ENCODE data around the gene OLFML2A. TPM values are rescaled to one million over a fixed set of nuclear protein-coding genes. Genes with fewer than 3 reads are reported as not detected.

Gene OLFML2A
- polyA plus RNA-seq, 3 donors: 0.03 to 0.25 TPM; not detected in 1

DNA sequence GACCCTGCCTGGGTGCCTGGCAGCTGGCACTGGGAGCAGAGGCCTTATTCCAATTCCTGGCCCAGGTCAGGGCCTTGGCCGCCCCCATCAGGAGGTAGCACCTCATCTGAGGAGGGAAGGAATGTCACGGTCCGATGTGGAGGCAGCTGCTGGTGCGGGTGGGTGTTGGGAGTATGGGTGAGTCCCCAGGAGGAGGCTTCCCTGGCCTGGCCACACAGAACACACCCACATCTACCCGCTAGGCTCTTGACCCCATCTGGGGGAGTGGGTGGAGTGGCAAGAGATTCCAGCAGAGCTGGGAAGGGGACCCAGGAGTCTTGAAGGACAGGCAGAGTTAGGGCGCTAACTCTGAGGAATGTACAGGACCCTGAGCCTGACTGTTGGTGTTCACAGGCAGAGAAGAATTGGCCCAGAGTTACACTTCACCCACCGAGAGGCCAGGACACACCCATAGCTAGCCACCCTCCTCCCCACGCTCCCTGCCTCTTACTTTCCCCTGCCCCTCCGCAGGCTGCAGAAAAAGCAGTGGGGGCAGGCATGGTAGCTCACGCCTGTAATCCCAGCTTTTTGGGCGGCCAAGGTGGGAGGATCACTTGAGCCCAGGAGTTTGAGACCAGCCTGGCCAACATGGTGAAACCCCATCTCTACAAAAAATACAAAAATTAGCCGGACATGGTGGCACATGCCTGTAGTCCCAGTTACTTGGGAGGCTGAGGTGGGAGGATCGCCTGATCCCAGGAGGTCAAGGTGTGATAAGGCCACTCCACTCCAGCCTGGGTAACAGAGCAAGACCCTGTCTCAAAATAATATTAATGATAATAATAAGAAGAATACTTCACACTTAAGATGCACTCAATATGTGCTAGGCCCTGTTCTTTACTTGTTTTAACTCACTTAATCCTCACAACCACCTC lies 6.0 kb downstream of the OLFML2A start:
- WGBS (ENCODE audit: insufficient coverage): 78% methylated on average over 5 of the region's 13 CpGs
- Histone ChIP-seq H3K27ac (ENCODE audit: low read depth in 1 of 2, low read length in 2 of 2) (no peak overlapping the region), H2AFZ (ENCODE audit: insufficient read depth, low read depth, low read length, poor library complexity, severe bottlenecking) (no peak overlapping the region), H3K9me3 (replicated peaks in 1 of 2; ENCODE audit: control insufficient read depth in 1 of 2, insufficient read depth in 1 of 2, low read length in 2 of 2) (no peaks in the 10 kb centered on the region), H3K9ac (ENCODE audit: insufficient read depth, low read length, poor library complexity, severe bottlenecking) (no peak overlapping the region), H3K79me2 (ENCODE audit: insufficient read depth, low read length) (no peaks in the 10 kb centered on the region), H3K4me2 (replicated peaks; ENCODE audit: extremely low read depth, low read length, poor library complexity, severe bottlenecking) (no peak overlapping the region), H3K4me1 (ENCODE audit: control insufficient read depth in 1 of 2, insufficient read depth in 2 of 2, low read length in 2 of 2) (peaks cover 24 to 35% of the 10 kb centered on the region in 2 donors), H3K27me3 (ENCODE audit: control insufficient read depth in 2 of 2, insufficient read depth in 2 of 2, low read length in 2 of 2) (no peaks in the 10 kb centered on the region), H3K4me3 (replicated peaks in 1 of 3; ENCODE audit: low read depth in 2 of 3, low read length in 3 of 3) (no peak overlapping the region), H3K36me3 (replicated peaks in 1 of 2; ENCODE audit: control insufficient read depth in 1 of 2, insufficient read depth in 2 of 2, low read length in 2 of 2) (no peaks in the 10 kb centered on the region), H4K20me1 (ENCODE audit: insufficient read depth, low read length) (no peaks in the 10 kb centered on the region)
- Mint-ChIP-seq H3K27me3 (ENCODE audit: low read depth in 3 of 3) (peaks cover 2 to 7% (median 5%) of the 10 kb centered on the region in 3 donors), H3K9me3 (peaks cover 0 to 3% (median 0%) of the 10 kb centered on the region in 7 donors), H3K36me3 (peaks cover 0 to 3% of the 10 kb centered on the region in 2 donors), H3K4me3 (no peak overlapping the region), H3K27ac (no peak overlapping the region), H3K4me1 (peaks cover 31% of the 10 kb centered on the region)
- intact Hi-C loops (cut with micrococcal nuclease): no loop called here
- TF ChIP-seq, protein P1, sequence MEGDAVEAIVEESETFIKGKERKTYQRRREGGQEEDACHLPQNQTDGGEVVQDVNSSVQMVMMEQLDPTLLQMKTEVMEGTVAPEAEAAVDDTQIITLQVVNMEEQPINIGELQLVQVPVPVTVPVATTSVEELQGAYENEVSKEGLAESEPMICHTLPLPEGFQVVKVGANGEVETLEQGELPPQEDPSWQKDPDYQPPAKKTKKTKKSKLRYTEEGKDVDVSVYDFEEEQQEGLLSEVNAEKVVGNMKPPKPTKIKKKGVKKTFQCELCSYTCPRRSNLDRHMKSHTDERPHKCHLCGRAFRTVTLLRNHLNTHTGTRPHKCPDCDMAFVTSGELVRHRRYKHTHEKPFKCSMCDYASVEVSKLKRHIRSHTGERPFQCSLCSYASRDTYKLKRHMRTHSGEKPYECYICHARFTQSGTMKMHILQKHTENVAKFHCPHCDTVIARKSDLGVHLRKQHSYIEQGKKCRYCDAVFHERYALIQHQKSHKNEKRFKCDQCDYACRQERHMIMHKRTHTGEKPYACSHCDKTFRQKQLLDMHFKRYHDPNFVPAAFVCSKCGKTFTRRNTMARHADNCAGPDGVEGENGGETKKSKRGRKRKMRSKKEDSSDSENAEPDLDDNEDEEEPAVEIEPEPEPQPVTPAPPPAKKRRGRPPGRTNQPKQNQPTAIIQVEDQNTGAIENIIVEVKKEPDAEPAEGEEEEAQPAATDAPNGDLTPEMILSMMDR (IDR thresholded peaks at IDR 0.05): no peak
- no peak for DNase-seq

DNA sequence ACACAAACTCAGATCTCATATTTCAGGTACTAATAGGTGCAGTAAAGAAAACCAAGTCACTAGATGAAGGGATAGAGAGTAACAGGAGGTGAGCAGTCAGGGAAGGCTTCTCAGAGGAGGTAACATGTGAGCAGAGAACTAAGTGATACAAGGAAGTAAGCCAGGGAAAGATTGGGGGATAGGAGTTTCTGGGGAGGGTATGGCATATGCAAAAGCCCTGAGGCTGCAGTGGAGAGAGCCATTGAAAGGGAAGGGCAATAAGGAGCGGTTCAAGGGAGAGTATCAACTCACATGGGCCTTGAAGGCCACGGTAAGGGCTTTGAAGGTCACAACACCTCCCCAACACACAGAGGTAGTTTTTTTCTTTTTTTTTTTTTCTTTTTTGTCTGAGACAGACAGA lies 6.9 kb downstream of the OLFML2A start:
- peaks cover 1 to 5% (median 4%) of the 10 kb centered on the region in 3 donors for H3K27me3 Mint-ChIP-seq (ENCODE audit: low read depth in 3 of 3)
- H3K36me3 ChIP-seq (replicated peaks in 1 of 2; ENCODE audit: control insufficient read depth in 1 of 2, insufficient read depth in 2 of 2, low read length in 2 of 2): no peaks in the 10 kb centered on the region
- H3K4me1 Mint-ChIP-seq: peaks cover 30% of the 10 kb centered on the region
- H3K9me3 ChIP-seq (replicated peaks in 1 of 2; ENCODE audit: control insufficient read depth in 1 of 2, insufficient read depth in 1 of 2, low read length in 2 of 2): no peaks in the 10 kb centered on the region
- no peaks in the 10 kb centered on the region for H3K27me3 ChIP-seq (ENCODE audit: control insufficient read depth in 2 of 2, insufficient read depth in 2 of 2, low read length in 2 of 2)
- no CpG with 5 or more reads among the region's 2 CpGs for WGBS (ENCODE audit: insufficient coverage)
- H3K4me1 ChIP-seq (ENCODE audit: control insufficient read depth in 1 of 2, insufficient read depth in 2 of 2, low read length in 2 of 2): peaks cover 24 to 35% of the 10 kb centered on the region in 2 donors
- H3K79me2 ChIP-seq (ENCODE audit: insufficient read depth, low read length): no peaks in the 10 kb centered on the region
- H3K4me3 Mint-ChIP-seq: peak overlapping the region in 1 of 2 donors; percentile 9
- H3K9ac ChIP-seq (ENCODE audit: insufficient read depth, low read length, poor library complexity, severe bottlenecking): no peak overlapping the region
- peaks cover 0 to 3% (median 0%) of the 10 kb centered on the region in 7 donors for H3K9me3 Mint-ChIP-seq
- H3K36me3 Mint-ChIP-seq: peaks cover 0 to 3% of the 10 kb centered on the region in 2 donors
- TF ChIP-seq, protein P1 (IDR thresholded peaks at IDR 0.05): no peak
- no peak overlapping the region for H3K4me3 ChIP-seq (replicated peaks in 1 of 3; ENCODE audit: low read depth in 2 of 3, low read length in 3 of 3)
- no peak overlapping the region for H3K27ac ChIP-seq (ENCODE audit: low read depth in 1 of 2, low read length in 2 of 2)
- intact Hi-C loops (cut with micrococcal nuclease): no loop called here
- no peaks in the 10 kb centered on the region for H4K20me1 ChIP-seq (ENCODE audit: insufficient read depth, low read length)
- no peak overlapping the region for H3K4me2 ChIP-seq (replicated peaks; ENCODE audit: extremely low read depth, low read length, poor library complexity, severe bottlenecking)
- peak overlapping the region in 3 of 7 donors; percentile 57 to 77 (median 70) for H3K27ac Mint-ChIP-seq
- DNase-seq: no peak
- peak overlapping the region; percentile 6 for H2AFZ ChIP-seq (ENCODE audit: insufficient read depth, low read depth, low read length, poor library complexity, severe bottlenecking)
